Measurements from ENCODE around the gene ZNF256.

The ZNF256 gene

GRCh38 chr19:57907394-57907793 lies 40.1 kb downstream of the ZNF256 start (continued):
- no peak for TF ChIP-seq ZNF610 (tag by site-specific recombination; IDR thresholded peaks at IDR 0.05; ENCODE audit: borderline replicate concordance)

- Histone ChIP-seq H3K36me3 (ENCODE audit: control insufficient read depth in 2 of 2, insufficient read depth in 1 of 2, low read length in 2 of 2) (peaks cover 15 to 35% of the 10 kb centered on the region in 2 experiments), H3K27ac (ENCODE audit: extremely low read depth, low read depth, low read length) (no peak overlapping the region), H3K4me3 (ENCODE audit: low read depth, low read length) (no peak overlapping the region), H3K9me3 (ENCODE audit: control insufficient read depth, insufficient read depth, low read depth, low read length) (no peaks in the 10 kb centered on the region; the same call in 1 of the 2 replicates), H3K4me1 (ENCODE audit: control insufficient read depth, insufficient read depth, low read length) (no peaks in the 10 kb centered on the region)
- ChIA-PET POLR2A (interaction anchor here (0.6 to 2.3 kb wide), 2 partner anchors 11 to 621 kb away, joined by 4 to 5 read pairs; no protein-coding TSS in a partner anchor), CTCF (interaction anchor here (0.6 kb wide), 1 partner anchor 305 kb away, joined by 3 read pairs; no protein-coding TSS in a partner anchor)
- TF ChIP-seq ZBTB26 (tag by site-specific recombination; optimal IDR thresholded peaks at IDR 0.05) (no peak), ZIC2 (tag by site-specific recombination; IDR thresholded peaks at IDR 0.05) (no peak), ZNF19 (tag by site-specific recombination; IDR thresholded peaks at IDR 0.05; ENCODE audit: low read depth) (no peak), ZNF664 (tag by site-specific recombination; IDR thresholded peaks at IDR 0.05) (no peak), ZNF621 (tag by site-specific recombination; IDR thresholded peaks at IDR 0.05) (no peak), ZSCAN5A (tag by site-specific recombination; IDR thresholded peaks at IDR 0.05) (no peak), ZNF37A (tag by site-specific recombination; IDR thresholded peaks at IDR 0.05) (no peak), ZNF658 (tag by site-specific recombination; IDR thresholded peaks at IDR 0.05) (no peak)
Observed at GRCh38 chr19:57905258-57905657, 42.2 kb downstream of the ZNF256 start.

GRCh38 chr19:57903618-57904184 lies 43.8 kb downstream of the ZNF256 start:
- TF ChIP-seq REPIN1 (tag by site-specific recombination; IDR thresholded peaks at IDR 0.05; ENCODE audit: low read depth) (no peak), EGR2 (tag by site-specific recombination; IDR thresholded peaks at IDR 0.05; ENCODE audit: low read depth) (no peak), MEIS1 (CRISPR knock-in tag; IDR thresholded peaks at IDR 0.05; ENCODE audit: borderline replicate concordance) (no peak), ZNF223 (tag by site-specific recombination; IDR thresholded peaks at IDR 0.05) (no peak), ZBTB48 (tag by site-specific recombination; IDR thresholded peaks at IDR 0.05) (no peak), ZNF138 (tag by site-specific recombination; IDR thresholded peaks at IDR 0.05; ENCODE audit: borderline replicate concordance) (no peak), PBX3 (CRISPR knock-in tag; IDR thresholded peaks at IDR 0.05) (no peak), ZSCAN5A (tag by site-specific recombination; IDR thresholded peaks at IDR 0.05) (no peak), ZNF169 (tag by site-specific recombination; IDR thresholded peaks at IDR 0.05) (no peak), KLF10 (tag by site-specific recombination; IDR thresholded peaks at IDR 0.05) (no peak), ZNF639 (tag by site-specific recombination; IDR thresholded peaks at IDR 0.05) (no peak), ZNF610 (tag by site-specific recombination; IDR thresholded peaks at IDR 0.05; ENCODE audit: borderline replicate concordance) (no peak), ZBTB20 (tag by site-specific recombination; IDR thresholded peaks at IDR 0.05) (no peak), CTCF (tag by site-specific recombination; IDR thresholded peaks at IDR 0.05) (no peak), ZFP41 (tag by site-specific recombination; IDR thresholded peaks at IDR 0.05; ENCODE audit: borderline replicate concordance) (no peak), RBAK (tag by site-specific recombination; IDR thresholded peaks at IDR 0.05) (no peak)
- Histone ChIP-seq H3K27ac (ENCODE audit: extremely low read depth, low read depth, low read length) (no peak overlapping the region), H3K4me1 (ENCODE audit: control insufficient read depth, insufficient read depth, low read length) (no peaks in the 10 kb centered on the region), H3K9me3 (ENCODE audit: control insufficient read depth, insufficient read depth, low read depth, low read length) (no peaks in the 10 kb centered on the region; the same call in 1 of the 2 replicates), H3K36me3 (ENCODE audit: control insufficient read depth in 2 of 2, insufficient read depth in 1 of 2, low read length in 2 of 2) (peaks cover 13 to 24% of the 10 kb centered on the region in 2 experiments), H3K4me3 (ENCODE audit: low read depth, low read length) (no peak overlapping the region)
- ChIA-PET CTCF (interaction anchor here (0.6 to 1.4 kb wide), 8 partner anchors 13 to 252 kb away, joined by 3 to 4 read pairs (median 3); partner anchors contain the start of gene ZNF417), POLR2A (interaction anchor here (2.3 kb wide), 1 partner anchor 10 kb away, joined by 5 read pairs; no protein-coding TSS in a partner anchor)

Data from HEK293 (cell line).